Esophagus muscularis mucosa (tissue), 4 donors: ENCODE measurements around the gene CFI. TPM values are rescaled to one million over a fixed set of nuclear protein-coding genes. Genes with fewer than 3 reads are reported as not detected.

Source experiments
- DNase-seq: peaks from one replicate; pipeline ENCODE4 v3.0.0-alpha.2; 2017; ENCODE audit errors: extremely low spot score
- H3K27ac ChIP-seq, 4 donors: fragments of 200-600 bp; sonication (generic); replicated peaks in 1 of 4; 1 replicate in 3 of 4; 2 replicates in 1 of 4; pipeline ENCODE4 v1.5.1; 2016 to 2019; ENCODE audit warnings: mild to moderate bottlenecking in 1 of 4
- H3K27me3 ChIP-seq, 4 donors: fragments of 200-600 bp; sonication (generic); one replicate each; pipeline versions ENCODE4 v1.5.1 to v1.6.0; 2016 to 2019
- H3K36me3 ChIP-seq, 4 donors: fragments of 200-600 bp; sonication (generic); one replicate each; pipeline ENCODE4 v1.5.1; 2016 to 2019
- H3K4me1 ChIP-seq, 4 donors: fragments of 200-600 bp; sonication (generic); one replicate each; pipeline ENCODE4 v1.5.1; 2016 to 2019
- H3K4me3 ChIP-seq, 4 donors: fragments of 200-600 bp; sonication (generic); 1 replicate in 2 of 4; 2 replicates in 2 of 4; pipeline ENCODE4 v1.5.1; 2016 to 2019; ENCODE audit warnings: mild to moderate bottlenecking in 4 of 4, moderate library complexity in 1 of 4
- H3K9me3 ChIP-seq, 4 donors: fragments of 200-600 bp; sonication (generic); 1 replicate in 3 of 4; 2 replicates in 1 of 4; pipeline ENCODE4 v1.5.1; 2016 to 2019
- EP300 ChIP-seq: sonication (generic); formaldehyde crosslinking; IDR thresholded peaks from one replicate; pipeline ENCODE4 v1.6.1; 2017; ENCODE audit warnings: antibody characterized with exemption
- POLR2A ChIP-seq: fragments of 450-650 bp; IDR thresholded peaks from one replicate; pipeline ENCODE4 v1.6.1; 2017; ENCODE audit warnings: antibody characterized with exemption, moderate library complexity, mild to moderate bottlenecking, low read depth
- POLR2AphosphoS5 ChIP-seq, 2 donors: sonication (generic); formaldehyde crosslinking; IDR thresholded peaks; one replicate each; pipeline ENCODE4 v1.6.1; 2017; ENCODE audit warnings: antibody characterized with exemption in 2 of 2
- WGBS: methylation state at CpG from one replicate; pipeline ENCODE4 v1.1.5; 2018; 5-methylcytosine and 5-hydroxymethylcytosine counted together
- intact Hi-C: fragments of 100-400 bp; cut with DNase I; formaldehyde crosslinking; loops from one replicate; pipeline ENCODE4 v1.15.1; 2023
- total RNA-seq, 4 donors: library from RNA; depleted of rRNA; stranded (reverse); fragments of >200 nt; gene quantifications; one replicate each; pipeline versions ENCODE4 v1.1.0 to v1.2.1, GENCODE V29; 2016
- TF ChIP-seq, protein P1 (sequence below), 3 experiments: fragments of 200-600 bp in 2 of 3; fragments of 450-650 bp in 1 of 3; sonication (generic) in 2 of 3; IDR thresholded peaks; one replicate each; pipeline ENCODE4 v1.5.1; 2017 to 2019; ENCODE audit warnings: antibody characterized with exemption in 3 of 3, mild to moderate bottlenecking in 2 of 3, moderate library complexity in 1 of 3

The CFI gene
- total RNA-seq, 4 donors from 2014 or later = 8.7 to 10.6 (median 9.9) TPM

DNA sequence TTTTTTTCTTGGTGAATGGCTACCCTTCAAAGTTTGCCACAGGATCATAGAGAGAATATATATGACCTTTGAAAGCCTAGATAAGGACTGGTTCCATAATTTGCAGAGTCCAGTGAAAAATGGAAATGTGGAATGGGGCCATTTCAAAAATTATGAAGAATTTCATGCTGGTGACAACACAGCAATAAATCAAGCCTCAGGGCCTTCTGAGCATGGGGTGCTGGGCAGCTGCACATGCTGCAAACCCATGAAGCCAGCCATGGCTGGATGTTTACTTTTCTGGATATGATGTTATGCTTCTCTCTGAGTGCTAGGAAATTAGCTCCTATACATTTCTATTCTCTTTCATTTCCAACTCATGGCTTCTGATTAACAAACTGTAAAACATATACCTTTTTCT, 56.0 kb downstream of the CFI start:
- TF ChIP-seq, protein P1, sequence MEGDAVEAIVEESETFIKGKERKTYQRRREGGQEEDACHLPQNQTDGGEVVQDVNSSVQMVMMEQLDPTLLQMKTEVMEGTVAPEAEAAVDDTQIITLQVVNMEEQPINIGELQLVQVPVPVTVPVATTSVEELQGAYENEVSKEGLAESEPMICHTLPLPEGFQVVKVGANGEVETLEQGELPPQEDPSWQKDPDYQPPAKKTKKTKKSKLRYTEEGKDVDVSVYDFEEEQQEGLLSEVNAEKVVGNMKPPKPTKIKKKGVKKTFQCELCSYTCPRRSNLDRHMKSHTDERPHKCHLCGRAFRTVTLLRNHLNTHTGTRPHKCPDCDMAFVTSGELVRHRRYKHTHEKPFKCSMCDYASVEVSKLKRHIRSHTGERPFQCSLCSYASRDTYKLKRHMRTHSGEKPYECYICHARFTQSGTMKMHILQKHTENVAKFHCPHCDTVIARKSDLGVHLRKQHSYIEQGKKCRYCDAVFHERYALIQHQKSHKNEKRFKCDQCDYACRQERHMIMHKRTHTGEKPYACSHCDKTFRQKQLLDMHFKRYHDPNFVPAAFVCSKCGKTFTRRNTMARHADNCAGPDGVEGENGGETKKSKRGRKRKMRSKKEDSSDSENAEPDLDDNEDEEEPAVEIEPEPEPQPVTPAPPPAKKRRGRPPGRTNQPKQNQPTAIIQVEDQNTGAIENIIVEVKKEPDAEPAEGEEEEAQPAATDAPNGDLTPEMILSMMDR (IDR thresholded peaks at IDR 0.05) = no peak
- TF ChIP-seq POLR2AphosphoS5 (IDR thresholded peaks at IDR 0.05) (no peak), EP300 (no peak), POLR2A (no peak)
- intact Hi-C loops = no loop called here
- H3K9me3 ChIP-seq = no peaks in the 10 kb centered on the region

DNA sequence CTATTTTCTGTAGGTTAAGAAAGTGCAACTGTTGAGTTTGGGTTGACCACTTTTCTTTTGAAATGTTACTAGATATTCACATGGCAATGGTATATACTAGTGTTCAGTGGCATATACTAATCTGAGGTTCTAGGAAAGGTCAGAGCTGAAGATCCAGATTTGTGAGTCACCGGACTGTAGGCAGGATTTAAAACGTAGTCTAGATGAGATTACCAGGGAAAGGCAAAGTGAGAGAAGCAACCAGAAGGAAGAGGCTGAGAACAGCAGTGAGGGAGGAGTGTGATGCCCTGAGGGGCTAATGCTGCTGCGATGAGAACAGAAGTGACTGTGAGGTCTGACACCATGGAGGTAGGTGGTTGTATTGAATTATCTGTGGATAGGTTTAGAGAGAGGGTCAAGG, 62.3 kb downstream of the CFI start:
- Histone ChIP-seq H3K9me3 (no peaks in the 10 kb centered on the region), H3K4me1 (no peaks in the 10 kb centered on the region), H3K4me3 (no peak overlapping the region), H3K36me3 (no peaks in the 10 kb centered on the region), H3K27me3 (no peaks in the 10 kb centered on the region), H3K27ac (no peak overlapping the region)
- intact Hi-C loops = no loop called here
- 91% methylated on average over 3 of the region's 3 CpGs for WGBS
- TF ChIP-seq POLR2AphosphoS5 (IDR thresholded peaks at IDR 0.05) = no peak
- TF ChIP-seq, protein P1 (IDR thresholded peaks at IDR 0.05) = no peak
- TF ChIP-seq EP300 = no peak
- TF ChIP-seq POLR2A = no peak
- no peak for DNase-seq

More for the DNA sequence above, 56.0 kb downstream of the CFI start:
- DNase-seq = no peak
- H3K36me3 ChIP-seq = no peaks in the 10 kb centered on the region
- H3K4me1 ChIP-seq = no peaks in the 10 kb centered on the region
- no peak overlapping the region for H3K27ac ChIP-seq
- H3K27me3 ChIP-seq = no peaks in the 10 kb centered on the region
- H3K4me3 ChIP-seq = no peak overlapping the region

DNA sequence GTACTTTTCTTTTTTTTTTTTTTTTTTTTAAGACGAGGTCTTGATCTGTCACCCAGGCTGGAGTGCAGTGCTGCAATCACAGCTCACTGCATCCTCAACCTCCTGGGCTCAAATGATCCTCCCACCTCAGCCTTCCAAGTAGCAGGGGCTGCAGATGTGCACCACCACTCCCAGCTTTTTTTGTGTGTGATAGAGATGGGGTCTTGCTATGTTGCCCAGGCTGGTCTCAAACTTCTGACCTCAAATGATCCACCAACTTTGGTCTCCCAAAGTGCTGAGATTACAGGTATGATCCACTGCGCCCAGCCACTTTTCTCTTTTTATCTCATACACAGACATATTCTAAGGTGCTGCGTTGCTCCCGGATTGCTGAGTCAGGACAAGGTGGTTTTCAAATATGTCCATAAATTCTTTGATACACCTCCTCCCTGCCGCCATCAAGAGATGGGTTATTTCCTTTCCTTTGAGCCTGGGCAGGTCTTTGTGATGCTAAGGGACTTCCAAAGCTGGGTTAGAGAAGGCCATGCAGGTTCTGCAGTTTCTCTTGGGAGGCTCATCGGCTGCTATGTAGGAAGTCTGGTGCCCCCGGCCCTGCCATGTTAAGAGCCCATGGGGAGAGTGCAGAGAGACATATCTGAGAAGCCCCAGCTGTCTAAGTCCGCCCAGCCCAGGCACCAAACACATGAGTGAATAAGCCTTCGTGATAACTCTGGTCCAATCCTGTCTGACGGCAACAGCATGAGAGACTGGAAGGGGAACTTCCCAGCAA, 63.5 kb downstream of the CFI start:
- H3K27ac ChIP-seq = no peak overlapping the region
- H3K4me3 ChIP-seq = no peak overlapping the region
- no peaks in the 10 kb centered on the region for H3K36me3 ChIP-seq
- no peak for TF ChIP-seq POLR2AphosphoS5 (IDR thresholded peaks at IDR 0.05)
- TF ChIP-seq, protein P1 (IDR thresholded peaks at IDR 0.05) = no peak
- H3K9me3 ChIP-seq = no peaks in the 10 kb centered on the region
- WGBS = 84% methylated on average over 9 of the region's 10 CpGs
- DNase-seq = no peak
- H3K27me3 ChIP-seq = no peaks in the 10 kb centered on the region
- intact Hi-C loops = no loop called here
- no peaks in the 10 kb centered on the region for H3K4me1 ChIP-seq

DNA sequence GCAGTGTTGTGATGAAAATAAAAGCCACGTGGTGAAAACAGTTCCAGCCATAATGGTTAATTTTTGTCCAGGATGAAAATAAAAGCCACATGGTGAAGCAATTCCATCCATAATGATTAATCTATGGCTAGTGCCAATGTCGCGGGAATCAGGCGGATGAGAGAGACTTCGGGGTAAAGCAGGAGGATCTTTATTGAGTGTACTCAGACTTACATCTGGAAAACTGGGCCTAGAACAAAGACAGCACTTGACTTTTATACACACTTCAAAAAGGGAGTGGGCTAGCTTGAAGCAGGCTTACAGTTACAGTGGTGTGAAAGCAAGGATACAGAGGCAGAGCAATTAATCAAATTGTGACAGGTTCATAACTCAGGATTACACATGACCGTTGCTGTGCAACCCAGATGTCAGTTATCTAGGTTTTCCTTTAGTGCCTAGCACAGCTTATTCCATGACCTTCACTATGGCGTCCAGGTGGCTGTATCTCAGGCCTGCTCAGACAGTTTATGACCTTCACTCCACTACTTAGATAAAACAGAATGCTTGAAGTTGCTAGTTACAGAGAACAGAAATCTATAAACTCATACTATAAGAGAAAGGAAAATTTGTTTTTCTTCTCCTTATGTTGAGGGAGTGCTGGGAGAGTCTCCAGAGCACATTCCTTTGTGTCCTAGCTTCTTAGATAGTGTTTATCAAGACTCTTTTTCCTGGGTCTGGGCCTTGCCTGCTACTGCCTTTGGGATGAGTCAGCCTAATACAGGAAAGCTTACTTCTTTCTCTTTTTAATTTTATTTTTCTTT, 66.0 kb downstream of the CFI start:
- TF ChIP-seq, protein P1 (IDR thresholded peaks at IDR 0.05) = no peak
- TF ChIP-seq POLR2A (no peak), POLR2AphosphoS5 (IDR thresholded peaks at IDR 0.05) (no peak), EP300 (no peak)
- no peak overlapping the region for H3K4me3 ChIP-seq
- no peak for DNase-seq
- H3K36me3 ChIP-seq = no peaks in the 10 kb centered on the region
- WGBS = 81% methylated on average over 7 of the region's 7 CpGs
- no peak overlapping the region for H3K27ac ChIP-seq
- H3K27me3 ChIP-seq = no peaks in the 10 kb centered on the region
- intact Hi-C loops = no loop called here
- H3K4me1 ChIP-seq = no peaks in the 10 kb centered on the region
- no peaks in the 10 kb centered on the region for H3K9me3 ChIP-seq
